Muscle of arm (tissue), 14 donors: ENCODE results near the gene CXCL13. TPM values are rescaled to one million over a fixed set of nuclear protein-coding genes. Genes with fewer than 3 reads are reported as not detected.
"Not testable (repeated sequence)": the region's sequence is repeated elsewhere in the genome, so short reads cannot be mapped to it uniquely, and the experiment has no call there.

Experiments
- DNase-seq: peaks from one replicate; pipeline ENCODE4 v3.0.0-alpha.2; 2013
- long read RNA-seq, 11 donors: transcript quantifications; one replicate each; lab custom pipeline, GENCODE V29; 2026
- polyA plus RNA-seq, 12 donors: library from polyadenylated mRNA; unstranded; fragments of 120-200 nt; gene quantifications; one replicate each; pipeline ENCODE4 v1.2.1, GENCODE V29; 2013; ENCODE audit not compliant: insufficient read length in 12 of 12

The CXCL13 gene, protein sequence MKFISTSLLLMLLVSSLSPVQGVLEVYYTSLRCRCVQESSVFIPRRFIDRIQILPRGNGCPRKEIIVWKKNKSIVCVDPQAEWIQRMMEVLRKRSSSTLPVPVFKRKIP
- polyA plus RNA-seq, result 10 to 100 TPM in 7 of 12 donors, 1 to 10 TPM in 4, not detected in 1; 5.5 to 57.1 (median 16.2) TPM
- long read RNA-seq, donor 1, result 0 reads
- long read RNA-seq, donor 2, result 0 reads
- long read RNA-seq, donor 3, result 0 reads
- long read RNA-seq, donor 4, result 0 reads
- long read RNA-seq, donor 5, result 0 reads
- long read RNA-seq, donor 6, result 0 reads
- long read RNA-seq, donor 7, result 0 reads
- long read RNA-seq, donor 8, result 0 reads
- long read RNA-seq, donor 9, result 0 reads
- long read RNA-seq, donor 10, partial matches to known transcripts, result 0 of 1 reads
- long read RNA-seq, donor 10, other reads (novel, unspliced or antisense), result 0 of 1 reads
- long read RNA-seq, donor 11, partial matches to known transcripts, result 0 of 1 reads
- long read RNA-seq, donor 11, other reads (novel, unspliced or antisense), result 0 of 1 reads

DNA sequence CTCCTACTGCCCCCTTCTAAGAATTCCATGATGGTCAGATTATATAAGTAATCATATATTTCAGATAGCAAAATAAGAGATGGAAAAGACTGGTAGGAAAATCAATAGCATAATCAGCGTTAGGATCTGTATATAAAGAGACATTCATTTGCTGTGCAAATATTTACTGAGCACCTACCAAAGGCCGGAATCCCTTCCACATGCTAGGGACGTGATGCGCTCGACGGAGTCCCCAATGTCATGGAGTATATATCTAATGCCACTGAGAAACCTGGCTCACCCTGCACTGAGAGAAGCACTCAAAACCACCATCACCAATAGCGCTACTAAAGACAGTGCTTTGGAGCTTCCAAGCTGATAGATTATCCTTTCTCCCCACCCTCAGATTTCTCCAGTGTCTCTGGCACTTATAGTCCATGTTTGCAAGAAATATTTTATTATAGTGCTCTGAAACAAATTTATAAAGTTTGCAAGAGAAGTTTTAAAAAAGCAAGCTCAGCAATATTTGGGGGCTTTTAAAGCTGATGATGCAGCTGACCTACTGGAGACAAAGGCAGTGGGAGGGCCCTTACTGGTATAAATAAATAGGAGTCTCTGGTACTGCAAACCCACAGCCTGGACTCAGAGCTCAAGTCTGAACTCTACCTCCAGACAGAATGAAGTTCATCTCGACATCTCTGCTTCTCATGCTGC lies at the start of gene CXCL13:
CXCL13 (plus strand) TSS at position 611 of the 693 bp plus-strand sequence; CDS start at position 657, 46 bp downstream.
- DNase-seq, result no peak

DNA sequence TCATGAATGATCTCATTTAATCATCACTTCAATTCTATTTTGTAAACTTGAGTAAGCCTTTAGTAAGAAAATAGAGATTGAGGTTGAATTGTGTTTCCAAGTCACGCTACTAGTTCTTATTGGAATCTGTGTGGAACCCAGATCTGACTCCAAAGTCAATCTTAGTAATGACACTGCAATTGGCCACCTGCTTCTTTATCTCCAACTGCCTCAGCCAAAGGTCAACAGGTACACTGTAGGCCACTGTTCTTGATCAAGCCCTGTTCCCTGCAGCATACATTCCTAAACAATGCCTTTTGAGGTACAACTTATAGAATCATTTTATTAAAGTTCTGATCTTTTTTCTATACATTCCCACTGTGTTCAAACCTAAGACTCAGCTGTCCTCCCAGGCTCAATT lies 45.5 kb upstream of the CXCL13 start:
- DNase-seq, result no peak

DNA sequence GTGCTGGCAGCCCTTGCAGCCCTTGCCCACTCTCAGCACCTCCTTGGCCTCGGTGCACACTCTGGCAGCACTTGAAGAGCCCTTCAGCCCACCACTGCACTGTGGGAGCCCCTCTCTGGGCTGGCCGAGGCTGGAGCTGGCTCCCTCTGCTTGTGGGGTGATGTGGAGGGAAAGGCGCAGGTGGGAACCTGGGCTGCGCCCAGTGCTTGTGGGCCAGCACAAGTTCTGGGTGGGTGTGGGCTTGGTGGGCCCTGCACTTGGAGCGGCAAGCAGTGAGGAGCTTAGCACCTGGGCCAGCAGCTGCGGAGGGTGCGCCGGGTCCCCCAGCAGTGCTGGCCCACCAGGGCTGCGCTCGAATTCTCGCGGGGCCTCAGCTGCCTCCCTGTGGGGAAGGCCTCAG lies 43.9 kb upstream of the CXCL13 start:
- DNase-seq, result not testable (repeated sequence)

DNA sequence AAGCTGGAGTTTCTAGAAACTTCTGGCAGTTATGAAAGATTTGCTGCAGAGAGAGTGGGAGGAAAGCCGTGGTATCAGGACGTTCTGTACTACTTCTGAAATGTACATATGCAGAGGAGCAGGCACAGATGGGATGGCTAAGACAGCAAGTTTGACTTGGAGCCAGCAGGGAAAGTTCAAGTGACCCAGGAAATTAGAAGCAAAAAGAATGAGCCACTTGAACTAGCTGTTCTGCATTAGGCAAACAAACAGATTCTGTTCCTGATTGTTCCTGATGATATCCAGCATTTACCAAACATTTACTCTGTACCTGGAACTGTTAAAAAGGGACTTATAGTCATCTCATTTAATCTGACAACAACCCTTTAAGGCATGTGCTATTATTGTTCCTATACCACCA lies 41.4 kb upstream of the CXCL13 start:
- peak; percentile 2 for DNase-seq

DNA sequence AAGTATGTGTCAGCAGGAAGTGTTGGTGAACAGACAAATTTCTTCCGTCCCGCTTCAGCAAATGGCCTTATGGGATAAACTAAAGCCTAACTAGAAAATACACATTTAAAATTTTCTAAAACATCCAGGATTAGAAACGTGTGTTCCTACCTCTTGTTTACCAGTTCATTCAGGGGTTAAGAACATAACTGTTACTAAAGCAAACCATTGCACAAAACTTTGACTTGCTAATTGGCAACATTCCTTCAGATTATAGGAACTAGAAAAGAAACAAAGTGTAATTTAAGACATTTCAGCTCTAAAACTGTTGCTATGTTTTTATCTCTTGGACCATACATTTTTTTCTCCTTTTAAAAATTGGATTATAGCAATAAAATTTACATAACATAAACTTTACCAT lies 39.5 kb upstream of the CXCL13 start:
- DNase-seq, result no peak

DNA sequence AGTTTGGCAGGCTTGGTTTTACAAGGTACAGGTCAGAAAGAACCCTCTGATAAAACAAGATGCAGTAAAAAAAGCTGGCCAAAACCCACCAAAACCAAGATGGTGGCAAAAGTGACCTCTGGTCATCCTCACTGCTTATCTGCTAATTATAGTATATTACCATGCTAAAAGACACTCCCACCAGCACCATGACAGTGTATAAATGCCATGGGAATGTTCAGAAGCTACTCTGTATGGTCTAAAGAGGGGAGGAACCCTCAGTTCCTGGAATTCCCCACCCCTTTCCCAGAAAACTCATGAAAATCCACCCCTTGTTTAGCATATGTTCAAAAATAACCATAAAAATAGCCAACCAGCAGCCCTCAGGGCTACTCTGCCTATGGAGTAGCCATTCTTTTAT lies 38.1 kb upstream of the CXCL13 start:
- DNase-seq, result no peak

DNA sequence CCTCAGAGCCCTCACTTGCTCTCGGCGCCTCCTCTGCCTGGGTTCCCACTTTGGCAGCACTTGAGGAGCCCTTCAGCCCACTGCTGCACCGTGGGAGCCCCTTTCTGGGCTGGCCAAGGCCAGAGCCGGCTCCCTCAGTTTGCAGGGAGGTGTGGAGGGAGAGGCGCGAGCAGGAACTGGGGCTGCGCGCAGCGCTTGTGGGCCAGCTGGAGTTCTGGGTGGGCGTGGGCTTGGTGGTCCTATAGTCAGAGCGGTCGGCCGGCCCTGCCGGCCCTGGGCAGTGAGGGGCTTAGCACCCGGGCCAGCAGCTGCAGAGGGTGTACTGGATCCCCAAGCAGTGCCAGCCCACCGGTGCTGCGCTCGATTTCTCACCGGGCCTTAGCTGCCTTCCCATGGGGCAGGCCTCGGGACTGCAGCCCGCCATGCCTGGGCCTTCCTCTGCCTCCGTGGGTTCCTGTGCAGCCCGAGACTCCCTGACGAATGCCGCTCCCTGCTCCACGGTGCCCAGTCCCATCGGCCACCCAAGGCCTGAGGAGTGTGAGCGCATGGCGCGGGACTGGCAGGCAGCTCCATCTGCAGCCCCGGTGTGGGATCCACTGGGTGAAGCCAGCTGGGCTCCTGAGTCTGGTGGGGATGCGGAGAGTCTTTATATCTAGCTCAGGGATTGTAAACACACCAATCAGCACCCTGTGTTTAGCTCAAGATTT lies 35.0 kb upstream of the CXCL13 start:
- not testable (repeated sequence) for DNase-seq

DNA sequence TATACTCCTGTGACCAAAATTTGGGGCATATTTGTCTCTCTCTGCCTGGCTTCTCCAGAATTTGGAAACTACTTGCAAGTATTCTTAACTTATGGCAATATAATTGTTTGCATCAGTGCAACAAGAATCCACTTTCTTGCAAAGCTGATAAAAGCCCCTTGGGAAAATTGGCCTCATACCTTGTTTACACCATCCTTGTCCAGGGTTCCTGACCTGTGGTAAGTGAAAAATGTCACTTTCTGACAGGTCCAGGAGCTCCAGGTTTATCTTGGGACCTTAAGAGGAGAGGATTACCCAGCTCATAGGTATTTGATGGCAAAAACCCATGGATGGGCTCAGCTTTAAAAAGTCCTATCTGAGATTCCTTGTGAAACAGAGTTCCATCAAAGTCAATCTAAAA lies 29.3 kb upstream of the CXCL13 start:
- no peak for DNase-seq

DNA sequence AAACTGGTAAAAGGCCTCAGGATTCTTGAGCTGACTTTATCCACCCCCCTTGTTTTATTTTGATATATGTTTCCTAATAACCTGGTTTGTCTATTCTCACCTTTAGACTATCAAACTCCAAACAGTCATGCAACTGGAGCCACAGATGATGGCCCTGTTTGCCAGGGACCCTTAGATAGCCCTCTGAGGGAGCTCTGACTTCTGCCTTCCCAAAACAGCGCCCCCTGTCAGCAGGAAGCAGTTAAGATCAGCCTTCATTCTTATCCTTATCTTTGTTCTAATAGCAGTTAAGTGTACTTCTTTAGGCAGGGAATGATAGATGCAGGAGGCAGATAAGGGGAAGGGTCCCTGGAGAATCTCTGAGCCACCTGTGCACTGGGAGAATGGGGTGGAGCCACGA lies 27.5 kb upstream of the CXCL13 start:
- no peak for DNase-seq

DNA sequence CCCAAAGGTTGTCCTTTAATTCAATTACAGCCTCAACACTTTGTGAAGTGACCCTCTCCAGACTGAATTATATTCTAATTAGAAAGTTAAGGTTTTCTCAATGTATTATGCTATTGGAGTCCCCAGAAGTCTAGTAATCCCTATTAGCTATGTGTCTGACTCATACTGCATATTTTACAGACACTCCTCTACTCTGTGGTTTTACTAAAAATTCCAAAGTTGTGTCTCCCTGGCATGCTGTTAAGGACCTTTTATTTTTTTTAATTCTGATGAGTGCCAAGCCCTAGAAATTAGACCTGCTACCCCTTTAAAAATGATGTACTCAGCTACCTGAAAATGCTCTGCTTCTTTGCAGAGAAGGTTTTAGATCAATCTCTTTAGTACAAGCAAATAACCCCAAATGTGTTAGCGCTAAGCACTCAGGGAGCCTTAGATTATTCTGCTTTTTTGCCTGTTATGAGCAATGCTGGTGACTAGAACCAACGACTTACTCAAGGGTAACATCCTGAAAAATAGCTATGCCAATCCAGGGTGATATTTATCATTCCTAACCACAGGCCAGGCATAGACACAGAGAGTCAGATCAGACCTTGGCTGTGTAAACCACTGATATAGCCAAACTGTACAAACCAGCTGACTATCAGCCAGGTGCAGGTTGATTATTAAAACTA lies 26.1 kb upstream of the CXCL13 start:
- DNase-seq, result no peak

DNA sequence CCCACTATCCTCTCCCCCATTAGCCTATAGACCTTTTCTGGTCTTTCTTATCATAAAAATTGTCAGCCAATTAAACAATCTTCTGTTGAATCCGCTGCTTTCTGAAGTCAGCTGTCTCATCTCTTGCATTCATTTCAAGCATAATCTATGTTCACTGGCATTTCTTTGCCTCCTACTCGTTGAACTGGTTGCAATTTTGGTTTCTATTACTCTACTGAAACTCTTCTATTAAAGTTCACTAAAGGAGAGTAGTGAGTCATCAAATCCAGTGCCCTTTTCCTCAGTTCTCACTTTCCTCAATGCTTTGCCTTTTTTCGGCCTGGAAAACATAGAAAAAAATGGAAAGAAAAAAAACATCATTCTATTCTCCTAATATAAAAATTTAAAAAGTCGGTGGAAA lies 23.9 kb upstream of the CXCL13 start:
- no peak for DNase-seq

DNA sequence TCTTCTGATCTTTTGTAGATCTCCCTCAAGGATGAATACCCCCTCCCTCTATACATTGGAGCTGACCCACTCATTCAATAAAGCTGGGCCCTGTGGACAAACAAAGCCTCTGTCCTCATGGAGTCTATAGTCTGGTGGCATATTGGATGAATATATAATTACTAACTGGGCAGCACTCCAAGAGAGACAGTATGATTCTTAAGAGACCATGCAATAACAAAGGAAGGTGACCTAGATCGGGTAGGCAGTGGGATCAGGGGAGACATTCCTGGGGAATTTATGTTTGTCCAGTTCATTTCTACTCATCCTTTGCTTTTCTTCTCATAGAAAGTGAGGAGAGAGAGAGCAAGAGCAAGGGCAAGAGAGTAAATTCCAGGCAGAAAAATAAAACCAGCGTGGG lies 23.5 kb upstream of the CXCL13 start:
- no peak for DNase-seq

DNA sequence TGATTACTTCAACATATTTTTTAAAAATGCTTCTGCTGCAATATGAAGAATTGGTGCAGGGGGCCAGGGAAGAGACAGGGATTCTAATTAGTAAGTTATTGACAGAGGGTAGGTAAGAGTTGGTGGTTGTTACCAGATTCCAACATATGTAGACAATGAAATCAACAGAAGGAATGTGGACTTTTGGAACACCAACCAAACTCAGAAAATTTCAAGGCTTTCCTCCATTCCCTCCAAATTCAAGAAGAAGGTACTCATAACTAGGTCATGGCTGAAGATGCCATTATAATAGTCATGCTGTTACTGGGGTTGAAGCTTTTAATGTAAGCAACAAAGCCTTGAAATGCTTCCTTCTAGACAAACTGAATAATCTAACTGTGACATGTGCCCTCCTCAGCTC lies 22.9 kb upstream of the CXCL13 start:
- no peak for DNase-seq

DNA sequence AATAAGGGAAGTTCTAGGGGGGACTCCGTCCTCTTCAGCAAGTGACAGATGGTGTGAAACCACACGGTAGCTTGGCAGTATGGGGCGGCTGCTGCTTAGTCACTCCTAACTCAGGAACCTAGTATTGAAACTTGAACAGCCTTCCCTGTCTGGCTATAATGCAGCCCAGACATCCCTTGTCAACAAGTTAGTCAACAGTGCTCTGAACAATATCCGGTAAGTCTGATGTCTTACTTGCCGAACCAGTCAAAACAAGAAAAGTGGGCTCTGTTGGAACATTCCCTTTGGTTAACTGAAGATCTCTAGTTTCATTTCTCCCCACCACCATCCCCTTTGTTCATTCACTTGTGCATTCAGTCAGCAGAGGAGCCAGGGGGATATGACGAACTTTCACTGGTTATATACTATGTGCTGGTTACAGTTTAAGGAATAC lies 18.7 kb upstream of the CXCL13 start:
- DNase-seq, result no peak

DNA sequence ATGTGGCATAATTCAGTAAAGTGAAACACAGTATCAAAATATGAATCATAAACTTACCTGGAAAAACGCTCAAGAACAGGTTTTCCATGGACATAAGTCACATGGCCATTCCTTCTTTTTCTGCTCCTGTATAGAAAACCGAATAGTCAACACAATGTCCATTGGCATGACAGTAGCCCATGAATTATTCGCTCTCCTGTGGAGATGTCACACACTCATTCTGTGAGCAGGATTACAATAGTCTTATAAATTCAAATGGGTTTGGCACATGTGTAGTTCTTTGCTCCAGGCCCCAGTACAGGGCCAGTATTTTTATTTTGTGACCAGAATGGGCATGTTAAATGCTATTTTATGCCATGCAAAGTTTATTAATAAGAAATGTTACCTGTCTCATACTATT lies 15.1 kb upstream of the CXCL13 start:
- DNase-seq, result no peak

DNA sequence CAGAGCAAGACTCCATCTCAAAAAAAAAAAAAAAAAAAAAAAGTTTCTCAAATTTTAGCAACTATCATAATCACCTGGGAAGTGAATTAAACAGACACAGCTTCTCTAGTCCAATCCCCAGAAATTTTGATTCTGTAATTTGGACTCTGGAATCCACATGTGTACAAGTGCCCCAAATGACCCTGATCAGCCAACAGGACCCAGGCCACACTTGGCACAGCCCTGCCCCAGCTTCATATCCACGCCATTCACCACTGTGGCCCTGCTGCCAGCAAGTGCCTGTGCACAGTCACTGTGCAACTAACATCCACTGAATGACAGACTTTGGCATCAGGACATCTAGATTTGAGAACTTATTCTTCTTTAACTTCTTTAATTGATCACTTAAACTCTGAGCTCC lies 14.1 kb upstream of the CXCL13 start:
- no peak for DNase-seq

DNA sequence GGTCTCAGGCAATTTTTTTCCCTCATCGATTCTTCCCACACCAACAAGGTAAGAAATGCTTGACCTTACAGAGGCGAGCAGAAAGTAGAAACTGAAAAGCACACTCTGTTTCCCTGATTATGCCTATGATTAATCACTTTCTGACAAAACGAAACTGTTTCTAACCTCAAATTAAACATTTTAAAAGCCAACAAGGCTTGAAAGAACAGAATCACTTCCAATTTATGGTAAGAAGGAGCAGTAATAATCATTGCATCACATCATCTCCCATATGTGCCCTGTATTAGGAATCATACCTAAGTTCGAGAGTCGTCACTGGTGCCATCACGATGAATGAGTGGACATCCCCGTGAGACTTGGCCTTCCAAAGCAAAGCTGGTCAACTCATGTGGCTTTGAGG lies 12.5 kb upstream of the CXCL13 start:
- DNase-seq, result no peak

DNA sequence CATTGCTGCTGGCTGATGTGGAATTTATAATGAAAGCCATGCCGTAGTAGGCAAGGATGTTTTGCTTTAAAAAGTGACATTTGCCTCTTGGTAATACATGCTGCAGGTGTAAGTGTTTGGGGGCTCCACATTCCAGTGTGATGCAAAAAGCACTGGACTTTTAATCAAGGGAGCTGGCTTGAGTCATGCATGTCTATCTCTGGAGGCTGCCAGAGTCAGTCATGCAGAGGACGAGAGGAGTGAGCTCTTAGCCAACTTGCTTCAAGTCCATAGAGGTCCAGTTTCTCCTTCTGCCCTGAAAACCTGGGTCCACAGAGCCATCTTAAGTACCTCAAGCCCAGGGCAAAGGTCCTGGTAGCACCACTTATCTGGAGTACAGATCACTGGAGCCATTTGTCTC lies 11.6 kb upstream of the CXCL13 start:
- DNase-seq, result no peak

DNA sequence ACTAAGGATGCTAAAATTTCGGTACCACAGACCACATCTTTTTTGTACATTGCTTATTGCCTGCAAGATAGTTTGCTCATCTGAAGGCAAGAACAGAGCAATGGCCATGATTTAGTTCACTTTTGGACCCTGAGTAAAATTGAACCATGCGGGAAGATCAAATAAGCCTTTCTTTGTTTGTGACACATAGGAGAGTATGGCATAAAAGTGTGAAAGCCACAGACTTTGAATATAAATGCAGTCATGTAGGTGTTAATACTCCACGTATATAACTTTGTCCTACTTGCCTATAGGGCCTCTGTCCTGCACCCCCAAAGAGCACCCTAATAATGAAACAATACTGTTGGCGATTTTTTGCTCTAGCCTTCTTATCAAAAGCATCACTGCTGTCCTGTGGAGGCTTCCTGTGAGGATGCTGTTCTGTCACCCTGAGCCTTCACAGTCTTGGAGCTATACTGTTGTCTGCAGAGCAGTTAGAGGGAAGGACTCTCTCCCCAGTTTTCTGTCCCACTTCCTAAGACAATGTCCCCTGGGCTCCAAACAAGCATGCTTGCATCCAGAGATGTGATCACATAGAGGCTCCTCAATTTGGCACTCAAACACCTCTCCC lies 10.2 kb upstream of the CXCL13 start:
- no peak for DNase-seq

DNA sequence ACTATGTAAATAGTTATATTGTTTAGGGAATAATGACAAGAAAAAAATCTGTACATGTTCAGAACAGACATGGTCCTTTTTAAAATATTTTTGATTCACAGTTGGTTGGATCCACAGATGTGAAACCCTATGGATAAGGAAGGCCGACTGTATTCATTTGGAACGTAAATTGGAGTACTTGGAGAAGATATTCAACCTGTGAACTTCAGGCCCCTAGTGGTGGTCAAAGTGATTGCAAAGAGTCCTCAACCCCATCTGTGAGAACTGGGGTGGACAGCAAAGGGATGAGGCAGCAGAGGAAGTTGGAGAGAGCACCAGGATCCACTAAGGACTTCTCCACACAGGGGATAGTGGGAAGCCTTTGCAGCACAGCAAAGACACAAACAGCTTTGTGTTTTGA lies 6.2 kb upstream of the CXCL13 start:
- no peak for DNase-seq
